ENCODE data around the gene TPST1. TPM values are rescaled to one million over a fixed set of nuclear protein-coding genes. Genes with fewer than 3 reads are reported as not detected.

TPST1 gene
- total RNA-seq, 1 experiment from 2014 or later, result 29.0 TPM

DNA sequence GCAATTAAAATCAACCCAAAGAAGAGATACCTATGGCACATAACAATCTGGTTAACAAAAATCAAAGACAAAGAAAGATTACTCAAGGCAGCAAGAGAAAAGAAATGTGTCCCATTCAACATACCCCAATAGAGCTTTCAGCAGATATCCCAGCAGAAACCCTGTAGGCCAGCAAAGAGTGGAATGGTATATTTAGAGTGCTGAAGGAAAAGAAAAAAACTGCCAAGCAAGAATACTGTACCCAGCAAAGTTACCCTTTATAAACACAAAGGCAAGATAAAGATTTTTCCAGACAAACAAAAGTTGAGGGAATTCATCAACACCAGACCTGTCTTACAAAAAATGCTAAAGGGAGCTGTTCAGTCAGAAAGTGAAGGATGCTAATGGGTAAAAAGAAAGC lies 131.6 kb downstream of the TPST1 start:
- H3K9me3 ChIP-seq (ENCODE audit: control insufficient read depth, insufficient read depth, low read depth, low read length), result no peaks in the 10 kb centered on the region
- TF ChIP-seq POLR2AphosphoS5 (IDR thresholded peaks at IDR 0.05; ENCODE audit: low read depth, low read length), result no peak
- TF ChIP-seq TCF7L2 (IDR thresholded peaks at IDR 0.05; ENCODE audit: low read depth, low read length), result no peak
- TF ChIP-seq SIN3A (IDR thresholded peaks at IDR 0.05; ENCODE audit: borderline replicate concordance, insufficient read depth, low read depth, low read length), result no peak
- no peak for TF ChIP-seq CTCF (IDR thresholded peaks at IDR 0.05)
- TF ChIP-seq REST (IDR thresholded peaks at IDR 0.05; ENCODE audit: insufficient read depth in 1 of 2, low read depth in 2 of 2, low read length in 1 of 2), result no peak
- no peaks in the 10 kb centered on the region for H3K36me3 ChIP-seq (ENCODE audit: control insufficient read depth, insufficient read depth, low read length)
- no peaks in the 10 kb centered on the region for H3K27me3 ChIP-seq (ENCODE audit: control insufficient read depth, insufficient read depth, low read length)
- ATAC-seq (no peak), DNase-seq (ENCODE audit: low read depth, low spot score) (no peak)
- H3K4me3 ChIP-seq (ENCODE audit: low read depth in 2 of 2, low read length in 2 of 2), result no peak overlapping the region
- intact Hi-C loops (cut with micrococcal nuclease; ENCODE audit: unreplicated experiment), result no loop called here
- POLR2A ChIA-PET, result interaction anchor here (0.6 kb wide), 1 partner anchor 625 kb away, joined by 3 read pairs; no protein-coding TSS in a partner anchor
- CTCF ChIA-PET, result no interaction called here
- H3K4me1 ChIP-seq (ENCODE audit: control insufficient read depth, insufficient read depth, low read length), result no peaks in the 10 kb centered on the region
- no TSS peak for BruUV-seq (replicated peaks)
- in situ Hi-C loops (cut with HindIII; ENCODE audit: low pct_unique_long_range_greater_than_20kb, low sequenced_read_pairs), result no loop called here
- no peak overlapping the region for H3K27ac ChIP-seq (ENCODE audit: low read length)

DNA sequence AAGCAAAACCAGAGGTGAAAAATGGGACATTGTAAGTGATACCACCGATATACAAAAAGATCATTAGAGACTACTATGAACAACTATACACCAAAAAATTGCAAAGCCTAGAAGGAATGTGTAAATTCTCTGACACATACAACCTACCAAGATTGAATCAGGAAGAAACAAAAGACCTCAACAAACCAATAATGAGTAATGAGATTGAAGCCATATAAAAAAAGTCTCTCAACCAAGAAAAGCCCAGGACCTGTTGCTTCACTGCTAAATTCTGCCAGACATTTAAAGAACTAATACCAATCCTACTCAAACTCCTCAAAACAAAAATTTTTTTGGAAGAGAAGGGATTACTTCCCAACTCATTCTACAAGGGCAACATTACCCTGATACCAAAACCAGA lies 134.0 kb downstream of the TPST1 start:
- H3K4me3 ChIP-seq (ENCODE audit: low read depth in 2 of 2, low read length in 2 of 2), result no peak overlapping the region
- intact Hi-C loops (cut with micrococcal nuclease; ENCODE audit: unreplicated experiment), result no loop called here

More for the DNA sequence above, 134.0 kb downstream of the TPST1 start:
- POLR2A ChIA-PET, result no interaction called here
- TF ChIP-seq POLR2AphosphoS5 (IDR thresholded peaks at IDR 0.05; ENCODE audit: low read depth, low read length) (no peak), SIN3A (IDR thresholded peaks at IDR 0.05; ENCODE audit: borderline replicate concordance, insufficient read depth, low read depth, low read length) (no peak), TCF7L2 (IDR thresholded peaks at IDR 0.05; ENCODE audit: low read depth, low read length) (no peak), REST (IDR thresholded peaks at IDR 0.05; ENCODE audit: insufficient read depth in 1 of 2, low read depth in 2 of 2, low read length in 1 of 2) (no peak), CTCF (IDR thresholded peaks at IDR 0.05) (no peak)
- H3K4me1 ChIP-seq (ENCODE audit: control insufficient read depth, insufficient read depth, low read length), result no peaks in the 10 kb centered on the region
- in situ Hi-C loops (cut with HindIII; ENCODE audit: low pct_unique_long_range_greater_than_20kb, low sequenced_read_pairs), result no loop called here
- DNase-seq (ENCODE audit: low read depth, low spot score), result no peak
- no peak for ATAC-seq
- no TSS peak for BruUV-seq (replicated peaks)
- CTCF ChIA-PET, result no interaction called here
- no peak overlapping the region for H3K27ac ChIP-seq (ENCODE audit: low read length)
- H3K9me3 ChIP-seq (ENCODE audit: control insufficient read depth, insufficient read depth, low read depth, low read length), result no peaks in the 10 kb centered on the region
- H3K36me3 ChIP-seq (ENCODE audit: control insufficient read depth, insufficient read depth, low read length), result no peaks in the 10 kb centered on the region
- H3K27me3 ChIP-seq (ENCODE audit: control insufficient read depth, insufficient read depth, low read length), result no peaks in the 10 kb centered on the region
